GM19035 (cell line): ENCODE data around the gene OR2T5.
"Not testable (repeated sequence)": the region's sequence is repeated elsewhere in the genome, so short reads cannot be mapped to it uniquely, and the experiment has no call there.

Experiments used
- ATAC-seq: cut with Tn5 transposase; IDR thresholded peaks from one replicate; pipeline ENCODE4 v1.9.1; 2021; ENCODE audit not compliant: unreplicated experiment

Gene OR2T5, protein sequence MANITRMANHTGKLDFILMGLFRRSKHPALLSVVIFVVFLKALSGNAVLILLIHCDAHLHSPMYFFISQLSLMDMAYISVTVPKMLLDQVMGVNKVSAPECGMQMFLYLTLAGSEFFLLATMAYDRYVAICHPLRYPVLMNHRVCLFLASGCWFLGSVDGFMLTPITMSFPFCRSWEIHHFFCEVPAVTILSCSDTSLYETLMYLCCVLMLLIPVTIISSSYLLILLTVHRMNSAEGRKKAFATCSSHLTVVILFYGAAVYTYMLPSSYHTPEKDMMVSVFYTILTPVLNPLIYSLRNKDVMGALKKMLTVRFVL

DNA sequence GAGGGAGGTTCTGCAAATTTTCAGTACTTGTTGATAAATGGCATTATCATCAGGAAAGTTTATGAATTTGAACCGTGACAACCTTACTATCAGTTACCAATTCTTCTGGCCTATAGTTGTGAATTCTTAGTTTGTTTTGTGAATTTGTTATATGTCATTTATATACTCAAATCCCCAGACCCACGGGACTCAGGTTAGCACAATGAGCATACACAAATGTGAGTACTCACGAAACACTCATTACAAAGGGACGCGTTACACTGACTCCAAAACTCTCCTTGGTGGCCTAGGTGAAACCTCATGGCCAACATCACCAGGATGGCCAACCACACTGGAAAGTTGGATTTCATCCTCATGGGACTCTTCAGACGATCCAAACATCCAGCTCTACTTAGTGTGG is at the start of gene OR2T5:
TSS of gene OR2T5 (plus strand) at position 301 of the 400 bp plus-strand sequence. CDS start at position 301, 0 bp downstream.
- not testable (repeated sequence) for ATAC-seq

DNA sequence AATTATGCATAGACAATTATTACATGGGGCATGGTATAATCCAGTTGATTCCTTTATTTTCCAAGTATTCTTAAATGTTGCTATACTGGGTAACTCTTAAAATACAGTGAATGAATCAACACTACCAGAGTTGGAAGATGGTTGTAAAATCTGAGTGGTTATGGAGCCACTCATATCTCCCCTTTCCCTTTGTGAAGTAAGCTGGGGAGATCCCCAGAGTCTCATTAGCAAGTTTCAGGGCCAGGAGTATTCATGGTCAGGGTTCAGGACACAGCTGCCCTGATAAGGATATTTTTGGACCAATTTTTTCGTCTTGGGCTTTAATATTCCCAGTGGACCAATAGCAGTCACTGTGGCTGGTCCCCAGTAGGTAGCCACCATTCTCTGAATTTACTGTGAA is 49.7 kb upstream of the OR2T5 start:
- ATAC-seq: not testable (repeated sequence)

DNA sequence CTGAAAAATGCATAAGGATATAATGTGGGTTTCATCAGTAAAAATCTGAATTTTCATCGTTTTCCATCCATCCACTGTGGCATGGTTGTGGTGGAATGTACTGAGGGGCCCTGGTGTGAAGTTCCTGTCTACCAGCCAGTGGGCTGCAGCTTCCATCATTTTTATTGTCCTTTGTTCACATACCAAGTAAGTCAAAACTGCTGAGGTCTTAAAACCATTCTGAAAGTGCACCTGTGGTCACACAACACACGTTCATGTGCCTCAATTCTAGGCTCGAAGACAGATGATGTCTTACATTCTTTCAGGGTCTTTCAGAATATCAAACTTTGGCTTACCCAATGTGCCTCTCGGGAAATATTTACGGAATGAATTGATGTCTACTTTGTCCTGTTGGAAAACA is 49.1 kb upstream of the OR2T5 start:
- not testable (repeated sequence) for ATAC-seq

DNA sequence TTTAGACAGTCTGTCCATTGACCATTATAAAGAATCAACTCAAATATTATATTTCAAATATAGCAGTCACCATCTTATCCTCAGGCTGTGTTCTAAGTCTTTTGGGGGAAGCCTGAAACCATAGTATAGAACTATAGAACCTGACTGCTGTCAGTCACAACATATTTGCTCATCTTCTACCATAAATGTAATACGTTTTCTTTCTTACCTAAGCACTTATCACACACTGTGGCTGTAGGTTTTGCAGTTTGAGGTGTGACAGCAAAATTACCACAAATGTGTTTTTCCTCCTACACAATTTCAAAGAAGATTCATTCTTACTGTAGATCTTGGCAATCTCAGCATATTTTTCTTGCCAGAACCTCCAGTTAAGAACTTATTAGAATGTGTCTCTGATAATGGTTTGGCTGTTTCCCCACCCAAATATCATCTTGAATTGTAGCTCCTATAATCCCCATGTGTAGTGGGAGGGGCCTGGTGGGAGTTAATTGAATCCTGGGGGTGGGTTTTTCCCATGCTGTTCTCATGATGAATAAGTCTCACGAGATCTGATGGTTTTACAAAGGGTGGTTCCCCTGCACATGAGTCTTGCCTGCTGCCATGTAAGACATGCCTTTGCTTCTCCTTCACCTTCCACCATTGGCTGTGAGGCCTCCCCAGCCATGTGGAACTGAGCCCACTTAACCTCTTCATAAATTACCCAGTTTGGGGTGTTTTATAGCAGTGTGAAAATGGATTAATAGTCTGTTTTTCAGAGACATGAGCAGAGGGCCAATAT is 45.7 kb upstream of the OR2T5 start:
- ATAC-seq: not testable (repeated sequence)

DNA sequence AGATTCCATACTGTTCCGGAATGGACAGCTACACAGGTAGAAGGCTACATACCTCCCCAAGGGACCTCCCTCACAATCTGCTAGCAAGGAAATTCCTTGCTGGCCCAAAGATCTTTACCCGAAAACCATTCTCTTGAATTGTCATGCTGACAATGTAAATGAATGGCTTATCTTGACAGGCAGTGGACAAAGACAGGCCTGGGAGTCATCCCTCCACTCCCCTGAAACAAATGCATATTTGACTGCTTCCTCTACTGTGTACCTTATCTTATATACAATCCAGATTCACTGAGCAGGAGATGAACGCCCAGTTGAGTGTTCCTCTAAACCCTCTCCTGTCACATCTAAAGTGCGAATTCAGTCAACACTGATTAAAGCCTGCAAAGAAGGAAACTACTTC is 43.8 kb upstream of the OR2T5 start:
- ATAC-seq: not testable (repeated sequence)

DNA sequence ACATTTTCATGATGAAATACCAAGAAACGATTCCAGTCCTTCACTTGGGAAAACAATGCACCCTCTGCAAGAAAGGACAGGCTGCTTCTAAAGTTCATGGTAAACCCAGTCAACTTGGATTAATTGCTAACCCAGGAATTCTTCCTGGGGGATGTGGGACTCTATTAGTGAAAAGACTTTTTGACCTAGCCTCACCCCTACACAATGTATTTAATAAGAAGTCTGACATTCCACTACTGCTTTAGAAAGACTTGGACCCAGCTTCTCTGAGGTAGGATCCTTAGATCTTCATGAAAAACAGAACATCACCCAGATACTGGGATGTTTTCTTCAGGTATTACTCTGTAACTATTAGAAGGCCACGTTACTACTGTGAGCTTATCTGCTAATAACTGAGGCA is 43.0 kb upstream of the OR2T5 start, which contains the start of gene OR2T2:
TSS of gene OR2T2 (plus strand) at position 239 of the 400 bp plus-strand sequence. CDS start 7,161 bp downstream, outside the sequence.
- ATAC-seq: not testable (repeated sequence)

DNA sequence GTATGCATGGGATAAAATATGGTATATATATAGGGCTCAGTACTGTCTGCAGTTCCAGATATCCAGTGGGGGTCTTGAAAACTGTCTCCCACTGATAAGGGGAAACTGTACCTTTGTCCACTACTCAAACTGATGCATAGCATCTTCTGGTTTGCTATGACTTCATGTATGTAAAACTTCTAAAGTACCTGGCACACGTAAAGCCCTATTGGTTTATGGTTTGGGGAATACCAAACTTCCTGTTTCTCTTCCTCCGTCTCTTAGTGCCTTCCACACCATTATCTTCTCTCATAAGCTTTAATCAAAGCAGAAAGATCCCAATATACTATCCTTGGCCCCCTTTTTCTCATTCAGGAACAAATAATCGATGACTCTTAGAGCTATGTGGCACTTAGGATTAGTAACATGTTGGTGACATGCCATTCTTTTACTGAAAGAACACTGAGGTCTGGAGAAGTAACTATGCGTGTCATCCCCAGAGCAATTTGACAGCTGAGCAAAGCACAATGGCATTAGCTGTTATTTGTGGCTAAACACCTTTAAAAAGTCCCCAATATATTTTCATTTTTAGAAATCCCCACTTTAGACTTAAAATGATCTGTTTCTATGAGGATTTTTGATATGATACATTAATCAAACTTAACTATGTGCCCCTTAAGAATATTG is 39.8 kb upstream of the OR2T5 start:
- peak; percentile 49 for ATAC-seq

DNA sequence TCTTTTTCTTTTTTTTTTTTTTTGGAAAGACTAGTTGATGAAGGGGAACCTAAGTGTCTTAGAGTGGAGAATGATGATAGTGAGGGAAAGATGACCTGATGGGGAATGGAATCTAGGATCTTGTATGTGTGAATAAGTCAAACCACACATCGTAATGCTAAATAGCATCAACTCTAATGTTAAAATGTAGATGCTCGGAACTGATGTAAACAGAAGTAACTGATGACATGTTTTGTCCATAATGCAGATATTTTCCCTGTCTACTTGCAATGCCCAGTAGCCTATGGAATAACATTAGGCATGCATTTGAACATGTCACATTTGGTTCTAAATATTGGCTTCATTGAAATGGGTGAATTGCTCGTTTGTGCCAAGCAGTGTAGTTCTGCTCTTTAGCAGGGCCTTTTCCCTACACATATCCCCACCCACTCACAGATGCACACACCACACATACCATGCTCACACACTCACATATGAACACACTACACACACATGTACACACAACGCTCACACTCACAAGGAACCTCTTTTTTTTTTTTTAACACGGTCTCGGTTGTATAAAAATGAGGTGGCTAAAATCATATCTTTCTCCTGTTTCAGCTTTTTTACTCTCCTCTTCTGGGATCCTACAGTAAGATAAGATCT is 38.4 kb upstream of the OR2T5 start:
- not testable (repeated sequence) for ATAC-seq

DNA sequence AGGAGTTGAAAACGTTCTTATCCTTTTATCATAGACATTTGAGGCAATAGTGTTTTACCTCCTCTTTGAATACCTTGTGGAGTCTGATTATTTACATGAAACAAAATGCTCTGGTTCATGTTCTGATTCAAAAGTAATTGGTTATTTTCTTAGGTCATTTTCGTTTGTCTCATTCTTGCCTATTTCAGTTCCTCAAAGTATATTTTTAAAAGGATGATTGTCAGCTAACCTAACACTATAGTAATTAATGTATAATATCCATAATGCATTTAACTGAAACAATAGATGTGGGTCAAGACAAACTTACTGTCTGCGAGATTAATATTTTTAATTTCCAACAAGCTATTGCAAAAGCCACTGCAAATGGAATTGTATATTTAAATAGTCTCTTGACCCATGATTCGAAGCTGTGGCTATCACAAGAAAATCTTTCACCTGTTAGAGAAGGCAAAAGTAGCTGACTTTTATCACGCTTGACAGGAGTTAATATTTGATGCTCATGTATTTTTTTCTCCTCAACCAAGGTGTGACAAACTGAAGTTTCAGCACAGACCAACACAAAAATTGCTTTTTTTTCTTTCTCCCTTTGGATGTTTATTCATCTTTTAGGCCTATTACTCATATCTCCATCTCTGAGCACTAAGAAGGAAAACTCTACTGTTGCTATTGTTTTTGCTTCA is 37.8 kb upstream of the OR2T5 start:
- peak; percentile 58 for ATAC-seq

DNA sequence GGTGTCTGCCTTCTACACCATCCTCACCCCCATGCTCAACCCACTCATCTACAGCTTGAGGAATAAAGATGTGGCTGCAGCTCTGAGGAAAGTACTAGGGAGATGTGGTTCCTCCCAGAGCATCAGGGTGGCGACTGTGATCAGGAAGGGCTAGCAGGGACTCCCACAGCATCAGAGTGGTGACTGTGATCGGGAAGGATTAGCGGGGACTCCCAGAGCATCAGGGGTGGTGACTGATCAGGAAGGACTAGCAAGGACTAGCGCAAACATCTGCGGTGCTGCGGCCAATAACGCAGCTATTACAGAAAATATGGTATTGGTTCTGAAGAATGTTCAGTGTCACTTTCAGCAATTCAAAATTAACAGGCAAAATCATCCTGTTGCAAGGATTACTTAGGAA is 34.8 kb upstream of the OR2T5 start:
- not testable (repeated sequence) for ATAC-seq

DNA sequence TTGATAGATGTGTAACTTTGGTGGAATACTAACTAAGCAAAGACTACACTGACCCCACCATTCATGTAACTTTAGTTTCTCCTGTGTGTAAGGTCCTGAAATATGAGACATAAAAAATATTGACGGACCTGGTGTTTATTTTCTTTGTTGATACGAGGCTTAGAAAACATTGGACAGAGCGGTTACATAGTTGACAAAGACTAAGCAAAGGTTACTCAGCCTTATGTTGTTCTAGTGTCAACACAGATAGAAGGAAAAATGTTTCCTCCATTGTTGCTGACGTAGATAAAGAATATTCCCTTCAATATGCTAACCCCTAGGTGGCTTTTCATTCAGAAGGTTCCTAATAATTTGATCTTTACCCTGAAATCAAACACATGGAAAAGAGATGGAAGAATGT is 33.3 kb upstream of the OR2T5 start:
- ATAC-seq: not testable (repeated sequence)

DNA sequence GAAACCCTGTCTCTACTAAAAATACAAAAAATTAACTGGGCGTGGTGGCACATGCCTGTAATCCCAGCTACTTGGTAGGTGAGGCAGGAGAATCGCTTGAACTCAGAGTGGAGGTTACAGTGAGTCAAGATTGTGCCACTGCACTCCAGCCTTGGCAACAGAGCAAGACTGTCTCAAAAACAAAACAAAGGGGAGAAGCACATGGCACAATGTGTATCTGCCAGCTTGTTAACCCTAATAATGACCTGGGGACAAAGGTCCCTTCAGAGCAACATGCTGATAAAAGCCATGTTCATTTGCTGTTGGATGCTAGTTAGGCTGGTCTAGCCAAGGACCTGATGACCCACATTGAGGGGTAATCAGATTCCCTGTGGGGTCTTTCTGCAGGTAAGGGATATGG is 31.8 kb upstream of the OR2T5 start:
- not testable (repeated sequence) for ATAC-seq

DNA sequence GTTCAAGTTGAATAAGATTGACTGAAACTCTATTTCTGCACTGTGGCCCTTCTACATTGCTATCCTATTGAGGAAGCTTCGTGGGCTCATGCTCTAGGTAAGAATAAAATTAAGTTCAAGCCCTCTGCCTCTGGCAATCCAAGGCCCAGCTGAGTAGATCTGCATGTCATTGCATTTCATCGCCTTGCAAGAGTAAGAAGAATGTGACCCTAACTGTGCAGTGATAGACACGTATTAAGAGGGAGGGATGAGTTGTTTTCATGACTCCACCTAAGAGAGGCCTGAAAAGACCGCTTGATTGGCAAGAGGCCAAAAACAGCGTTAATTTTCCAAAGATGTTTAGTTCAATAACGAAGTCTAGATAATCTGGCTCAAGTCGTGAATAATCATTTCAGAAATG is 29.3 kb upstream of the OR2T5 start:
- ATAC-seq: not testable (repeated sequence)

DNA sequence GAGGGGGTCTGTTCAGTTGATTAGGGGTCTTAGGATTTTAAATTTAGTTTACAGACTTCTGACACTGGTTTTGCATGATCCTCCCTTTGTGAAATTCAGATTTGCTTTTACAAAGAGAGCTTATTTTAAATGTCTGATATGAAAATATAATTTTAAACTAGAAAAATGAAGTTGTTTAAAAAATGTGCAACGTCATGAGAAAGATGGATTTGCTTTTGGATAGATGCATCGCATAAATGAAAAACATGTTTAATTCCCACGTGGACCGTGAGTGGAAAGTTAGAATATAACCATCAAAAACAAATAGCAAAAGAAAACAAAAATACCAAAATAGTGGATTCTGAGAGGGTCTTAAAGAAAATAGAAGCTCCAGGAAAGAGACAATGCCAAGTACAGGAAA is 17.2 kb upstream of the OR2T5 start:
- no peak for ATAC-seq

DNA sequence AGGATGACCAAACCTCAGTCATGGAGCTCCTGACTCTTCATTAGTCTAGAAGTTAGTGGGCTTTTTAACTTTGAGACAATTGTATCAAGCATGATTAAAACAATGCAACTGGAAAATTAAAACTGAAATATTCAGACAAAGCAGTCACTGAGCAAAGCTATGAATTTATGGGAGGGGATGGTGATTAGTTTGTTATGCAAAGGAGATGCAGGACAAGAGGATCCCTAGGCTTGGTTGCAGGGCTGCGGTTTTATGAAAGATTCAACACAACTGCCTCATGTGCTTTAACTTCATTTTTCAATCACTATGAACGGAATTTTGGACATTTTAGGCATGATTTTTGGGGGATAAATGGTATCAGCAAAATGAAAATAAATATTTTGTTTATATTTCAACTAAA is 16.3 kb upstream of the OR2T5 start:
- ATAC-seq: not testable (repeated sequence)

DNA sequence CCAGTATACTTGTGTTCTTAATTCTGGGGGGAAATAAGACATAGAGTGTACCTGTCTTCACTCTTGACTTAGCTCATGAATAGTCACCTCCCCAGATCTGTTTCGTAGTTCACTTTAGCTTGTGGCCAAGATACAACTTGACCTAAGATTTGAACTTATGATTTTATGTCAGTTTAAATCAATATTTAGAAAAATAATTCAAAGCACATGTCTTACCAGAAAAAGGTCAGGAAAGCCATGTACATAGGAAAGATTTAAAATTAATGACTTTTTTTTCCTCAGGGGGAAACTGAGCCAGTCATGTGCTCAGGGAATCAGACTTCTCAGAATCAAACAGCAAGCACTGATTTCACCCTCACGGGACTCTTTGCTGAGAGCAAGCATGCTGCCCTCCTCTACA is 15.3 kb upstream of the OR2T5 start, which contains the start of gene OR2T3:
TSS of gene OR2T3 (plus strand) at position 301 of the 400 bp plus-strand sequence. CDS start at position 301, 0 bp downstream.
- ATAC-seq: not testable (repeated sequence)

DNA sequence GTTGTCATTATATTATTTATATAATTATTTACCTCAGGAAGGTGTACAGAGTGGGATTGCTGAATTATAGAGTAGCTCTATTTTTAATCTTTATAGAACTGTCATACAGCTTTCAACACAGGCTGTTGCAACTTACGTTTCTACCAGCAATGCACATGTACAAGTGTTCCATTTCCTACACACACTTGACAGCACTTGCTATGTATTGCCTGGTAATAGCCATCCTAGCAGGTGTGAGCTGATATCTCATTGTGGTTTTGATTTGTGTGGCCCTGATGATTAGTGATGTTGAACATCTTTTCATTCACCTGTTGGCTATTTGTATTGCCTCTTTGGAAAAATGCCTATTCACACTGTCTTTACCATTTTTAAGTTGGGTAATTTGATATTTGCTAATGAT is 12.7 kb upstream of the OR2T5 start:
- ATAC-seq: peak; percentile 80

DNA sequence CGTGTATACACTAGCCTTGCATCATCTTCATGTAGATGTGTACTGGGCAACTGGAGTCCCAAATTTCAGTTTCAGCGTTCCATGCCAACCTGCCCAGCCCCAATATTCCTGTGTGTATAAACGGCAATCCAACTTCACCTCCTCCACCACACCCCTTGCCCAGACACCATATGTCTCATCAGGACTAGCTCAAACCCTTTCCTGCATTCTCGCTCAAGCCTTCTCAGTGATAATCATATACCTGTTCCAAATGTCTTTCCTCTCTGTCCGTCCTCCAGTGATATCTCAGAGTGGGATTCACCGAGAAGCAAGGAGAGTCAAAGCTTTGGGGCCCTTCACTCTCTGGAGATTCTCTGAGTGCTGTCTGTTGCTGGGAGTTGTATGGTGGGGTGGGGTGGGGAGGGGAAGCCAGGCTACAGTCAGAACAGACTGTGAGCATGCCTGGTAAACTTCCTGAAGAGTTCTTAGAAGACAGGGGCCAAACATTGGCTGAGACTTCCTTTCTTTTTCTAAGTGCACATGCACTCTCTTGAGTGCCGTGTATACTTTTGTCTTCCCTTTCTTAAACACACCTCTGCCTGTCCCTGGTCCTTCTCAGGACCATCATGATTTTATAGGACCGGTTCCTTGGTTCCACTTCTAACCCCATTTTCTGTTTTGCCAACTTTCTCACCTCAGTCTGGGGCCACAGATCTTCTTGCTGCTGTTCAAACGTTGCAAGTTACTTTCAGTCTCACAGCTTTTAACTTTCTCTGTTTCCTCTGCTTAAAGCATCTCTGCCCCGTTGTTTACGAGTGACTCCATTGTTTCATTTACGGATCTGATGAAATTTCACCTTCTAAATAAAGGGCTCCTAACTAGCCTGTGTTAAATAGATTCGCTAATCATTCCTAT is 6.5 kb upstream of the OR2T5 start:
- peak; percentile 90 for ATAC-seq

DNA sequence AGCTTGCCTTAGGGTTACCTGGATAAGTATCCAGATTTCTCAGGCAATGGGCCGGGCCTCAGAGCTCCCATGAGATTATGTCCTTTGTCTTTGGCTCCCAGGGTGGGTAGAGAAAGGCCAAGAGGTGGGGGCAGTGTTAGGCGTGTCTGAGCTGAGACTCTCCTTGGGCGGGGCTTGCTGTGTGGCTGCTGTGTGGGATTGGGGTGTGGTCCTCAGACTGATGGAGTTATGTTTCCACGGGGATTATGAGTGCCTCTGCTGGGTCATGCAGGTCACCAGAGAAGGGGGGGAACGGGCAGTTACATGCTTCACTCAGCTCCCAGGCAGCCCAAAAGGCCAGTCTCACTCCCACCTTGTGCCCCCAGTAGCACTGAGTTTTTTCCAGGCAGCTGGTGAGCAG is 8.3 kb downstream of the OR2T5 start:
- not testable (repeated sequence) for ATAC-seq
